ENCODE data around the gene RNF208. TPM values are rescaled to one million over a fixed set of nuclear protein-coding genes. Genes with fewer than 3 reads are reported as not detected.

The RNF208 gene
- total and polyA plus RNA-seq, 2 donors (not counting 1 experiment from before 2014, with no cell fraction given) = 1.1 to 1.4 TPM

GRCh38 chr9:137198051-137198901, 23.8 kb downstream of the RNF208 start:
- H3K36me3 ChIP-seq (replicated peaks in 1 of 2; ENCODE audit: control extremely low read depth in 1 of 2, control insufficient read depth in 1 of 2, extremely low read depth in 1 of 2, insufficient read depth in 2 of 2, low read length in 1 of 2) = no peaks in the 10 kb centered on the region
- Mint-ChIP-seq H3K4me3 (peak overlapping the region; percentile 77), H3K4me1 (peaks cover 17% of the 10 kb centered on the region), H3K27ac (no peak overlapping the region), H3K9me3 (ENCODE audit: insufficient read depth) (no peaks in the 10 kb centered on the region), H3K27me3 (no peaks in the 10 kb centered on the region)
- H3K27ac ChIP-seq (ENCODE audit: low read length in 2 of 2) = no peak overlapping the region
- POLR2A ChIA-PET = interaction anchor here (2.0 kb wide), 1 partner anchor 10 kb away, joined by 18 read pairs; the partner anchor contains the start of genes ANAPC2 and SSNA1
- H3K4me3 ChIP-seq (ENCODE audit: control extremely low read depth in 1 of 5, extremely low read depth in 1 of 5, insufficient read depth in 1 of 5, low read depth in 2 of 5, low read length in 4 of 5) = no peak overlapping the region
- intact Hi-C loops (cut with micrococcal nuclease) = no loop called here
- no peak overlapping the region for H2AFZ ChIP-seq (ENCODE audit: insufficient read depth, low read depth, low read length, poor library complexity, severe bottlenecking)
- H3K27me3 ChIP-seq (replicated peaks in 1 of 4; ENCODE audit: control extremely low read depth in 1 of 4, control insufficient read depth in 3 of 4, insufficient read depth in 4 of 4, low read length in 3 of 4) = peaks cover 0 to 6% (median 0%) of the 10 kb centered on the region in 4 experiments
- DNase-seq = no peak
- no peak for ATAC-seq (ENCODE audit: low read depth)
- H4K20me1 ChIP-seq (ENCODE audit: control insufficient read depth, insufficient read depth, low read length, poor library complexity, severe bottlenecking) = peaks cover 38% of the 10 kb centered on the region
- H3K4me1 ChIP-seq (ENCODE audit: control insufficient read depth in 2 of 2, insufficient read depth in 2 of 2, low read length in 2 of 2) = peaks cover 16 to 22% of the 10 kb centered on the region in 2 donors
- H3K4me2 ChIP-seq (replicated peaks; ENCODE audit: low read depth, low read length, poor library complexity, severe bottlenecking) = no peak overlapping the region
- H3K9me3 ChIP-seq (ENCODE audit: control extremely low read depth in 1 of 3, control insufficient read depth in 2 of 3, insufficient read depth in 1 of 3, low read length in 2 of 3) = no peaks in the 10 kb centered on the region
- CTCF ChIA-PET = interaction anchor here (1.2 to 1.5 kb wide), 2 partner anchors 9 to 29 kb away, joined by 3 to 7 read pairs; partner anchors contain the start of genes ANAPC2, RNF224 and SSNA1
- TF ChIP-seq, protein P1, sequence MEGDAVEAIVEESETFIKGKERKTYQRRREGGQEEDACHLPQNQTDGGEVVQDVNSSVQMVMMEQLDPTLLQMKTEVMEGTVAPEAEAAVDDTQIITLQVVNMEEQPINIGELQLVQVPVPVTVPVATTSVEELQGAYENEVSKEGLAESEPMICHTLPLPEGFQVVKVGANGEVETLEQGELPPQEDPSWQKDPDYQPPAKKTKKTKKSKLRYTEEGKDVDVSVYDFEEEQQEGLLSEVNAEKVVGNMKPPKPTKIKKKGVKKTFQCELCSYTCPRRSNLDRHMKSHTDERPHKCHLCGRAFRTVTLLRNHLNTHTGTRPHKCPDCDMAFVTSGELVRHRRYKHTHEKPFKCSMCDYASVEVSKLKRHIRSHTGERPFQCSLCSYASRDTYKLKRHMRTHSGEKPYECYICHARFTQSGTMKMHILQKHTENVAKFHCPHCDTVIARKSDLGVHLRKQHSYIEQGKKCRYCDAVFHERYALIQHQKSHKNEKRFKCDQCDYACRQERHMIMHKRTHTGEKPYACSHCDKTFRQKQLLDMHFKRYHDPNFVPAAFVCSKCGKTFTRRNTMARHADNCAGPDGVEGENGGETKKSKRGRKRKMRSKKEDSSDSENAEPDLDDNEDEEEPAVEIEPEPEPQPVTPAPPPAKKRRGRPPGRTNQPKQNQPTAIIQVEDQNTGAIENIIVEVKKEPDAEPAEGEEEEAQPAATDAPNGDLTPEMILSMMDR (IDR thresholded peaks at IDR 0.05) = no peak
- TF ChIP-seq EZH2 (IDR thresholded peaks at IDR 0.05; ENCODE audit: borderline replicate concordance, insufficient read depth, low read depth, low read length, poor library complexity, severe bottlenecking) = no peak
- no peak overlapping the region for H3K9ac ChIP-seq (ENCODE audit: low read length)
- WGBS (ENCODE audit: insufficient coverage) = 96% methylated on average over 19 of the region's 19 CpGs
- peaks cover 78% of the 10 kb centered on the region for H3K79me2 ChIP-seq (ENCODE audit: control insufficient read depth, insufficient read depth, low read length)

All from B cell (primary cell).